A549 (cell line): ENCODE measurements around the gene ENO2. TPM values are rescaled to one million over a fixed set of nuclear protein-coding genes. Genes with fewer than 3 reads are reported as not detected.

Experiments
- ATAC-seq, 2 experiments: fragments of 200-7000 bp in 1 of 2; fragments of >200 bp in 1 of 2; cut with Nextera tagmentation in 1 of 2; cut with Tn5 transposase in 1 of 2; 3 replicates each; pipeline versions ENCODE4 v1.8.0 to v1.9.1; 2018 to 2020; ENCODE audit warnings: mild to moderate bottlenecking in 1 of 2, moderate library complexity in 1 of 2
- CTCF ChIA-PET: fragments of 300-600 bp; sonication (Branson Sonifier 250); formaldehyde crosslinking; extraction: SDS; loops from one replicate; lab custom pipeline; 2021; ENCODE audit warnings: antibody characterized with exemption, inconsistent platforms; lab: Yijun Ruan, JAX
- POLR2A ChIA-PET: fragments of 350-600 bp; formaldehyde crosslinking; extraction: SDS; loops from one replicate; lab custom pipeline; 2021; ENCODE audit warnings: antibody characterized with exemption, inconsistent platforms; lab: Yijun Ruan, JAX
- DNase-seq, 2 experiments: peaks; one replicate each; pipeline versions ENCODE4 v3.0.0 to v3.0.0-alpha.2; 2011 to 2016; ENCODE audit warnings: low read depth in 1 of 2, low spot score in 1 of 2
- FAIRE-seq: peaks from 2 replicates; lab custom pipeline; 2011; peaks lifted over from hg19 to GRCh38; lab: Jason Lieb, UNC
- H3K27ac ChIP-seq, 2 experiments: fragments of >200 bp; sonication (Bioruptor Twin); formaldehyde crosslinking; 3 replicates each; pipeline ENCODE4 v1.5.1; 2016 to 2017
- H3K4me1 ChIP-seq: fragments of >200 bp; sonication (Bioruptor Twin); formaldehyde crosslinking; 3 replicates; pipeline ENCODE4 v1.6.1; 2016
- H3K4me2 ChIP-seq: fragments of >200 bp; sonication (Bioruptor Twin); formaldehyde crosslinking; 3 replicates; pipeline ENCODE4 v1.6.1; 2016
- H3K4me3 ChIP-seq: fragments of >200 bp; sonication (Bioruptor Twin); formaldehyde crosslinking; 3 replicates; pipeline ENCODE4 v1.5.1; 2016
- H3K9me3 ChIP-seq: fragments of >200 bp; sonication (Bioruptor Twin); formaldehyde crosslinking; 3 replicates; pipeline ENCODE4 v1.6.1; 2016
- BHLHE40 ChIP-seq: IDR thresholded peaks from 2 replicates; pipeline ENCODE4 v1.6.1; 2012; ENCODE audit warnings: low read depth, low read length, inconsistent platforms
- CBX8 ChIP-seq: fragments of 200-600 bp; sonication (generic); IDR thresholded peaks from 2 replicates; pipeline ENCODE4 v1.6.1; 2016
- CHD2 ChIP-seq: fragments of 150-350 bp; IDR thresholded peaks from 2 replicates; pipeline ENCODE4 v1.6.1; 2014; ENCODE audit warnings: low read length; ENCODE audit not compliant: partially characterized antibody
- ESRRA ChIP-seq: fragments of 150-350 bp; IDR thresholded peaks from 2 replicates; pipeline ENCODE4 v1.6.1; 2014; ENCODE audit warnings: mild to moderate bottlenecking, low read length, borderline replicate concordance
- HEYL ChIP-seq: fragments of 250-450 bp; sonication (Bioruptor Pico); IDR thresholded peaks from 2 replicates; pipeline ENCODE4 v1.8.0; 2021; ENCODE audit warnings: mild to moderate bottlenecking, moderate library complexity
- HOXA7 ChIP-seq: fragments of 250-450 bp; sonication (Bioruptor Pico); IDR thresholded peaks from 2 replicates; pipeline ENCODE4 v1.5.0; 2020; ENCODE audit warnings: mild to moderate bottlenecking, moderate library complexity
- JUNB ChIP-seq: fragments of >200 bp; sonication (Bioruptor Twin); formaldehyde crosslinking; IDR thresholded peaks from 2 replicates; pipeline ENCODE4 v1.6.1; 2016
- KDM5A ChIP-seq: fragments of 200-600 bp; sonication (generic); IDR thresholded peaks from 2 replicates; pipeline ENCODE4 v1.6.1; 2016; ENCODE audit warnings: antibody characterized with exemption, mild to moderate bottlenecking
- MYC ChIP-seq: IDR thresholded peaks from 2 replicates; pipeline ENCODE4 v1.6.1; 2012; ENCODE audit warnings: mild to moderate bottlenecking, inconsistent platforms, low read length, improper control_type of control experiment, borderline replicate concordance
- PHF8 ChIP-seq: fragments of 200-600 bp; sonication (generic); IDR thresholded peaks from 2 replicates; pipeline ENCODE4 v1.6.1; 2016; ENCODE audit warnings: low read depth, mild to moderate bottlenecking, antibody characterized with exemption, moderate library complexity, borderline replicate concordance
- POLR2AphosphoS2 ChIP-seq: conservative IDR thresholded peaks from 2 replicates; pipeline ENCODE4 v1.6.1; 2012; ENCODE audit warnings: low read length, improper control_type of control experiment, inconsistent platforms
- RARB ChIP-seq: fragments of 250-450 bp; sonication (Bioruptor Pico); IDR thresholded peaks from 2 replicates; pipeline ENCODE4 v1.8.0; 2021; ENCODE audit warnings: mild to moderate bottlenecking, moderate library complexity
- SMC3 ChIP-seq: fragments of >200 bp; sonication (Bioruptor Twin); formaldehyde crosslinking; IDR thresholded peaks from 3 replicates; pipeline ENCODE4 v1.6.1; 2018; ENCODE audit warnings: inconsistent platforms
- SREBF2 ChIP-seq: fragments of 450-650 bp; IDR thresholded peaks from 2 replicates; pipeline ENCODE4 v1.6.1; 2014; ENCODE audit warnings: mild to moderate bottlenecking, moderate library complexity
- WGBS: methylation state at CpG from one replicate; pipeline ENCODE4 v1.1.6; 2017; ENCODE audit errors: missing lambda C conversion rate; 5-methylcytosine and 5-hydroxymethylcytosine counted together
- polyA plus RNA-seq, 4 experiments: library from polyadenylated mRNA; depleted of rRNA in 3 of 4; stranded (reverse); fragments of >200 nt; fragmentation: RNase III in 1 of 4; extraction: RNeasy Plus Mini Kit Qiagen cat#74134 plus additional on column Dnase treatment in 1 of 4; gene quantifications; 2 replicates in 3 of 4; 3 replicates in 1 of 4; pipeline ENCODE4 v1.2.3, GENCODE V29; 2011 to 2017
- TF ChIP-seq, protein P1 (sequence below): fragments of 250-450 bp; sonication (Bioruptor Pico); IDR thresholded peaks from 2 replicates; pipeline ENCODE4 v1.5.0; 2020; ENCODE audit warnings: low read depth, mild to moderate bottlenecking, moderate library complexity
- TF ChIP-seq, protein P2 (sequence below): fragments of 150-350 bp; IDR thresholded peaks from 2 replicates; pipeline ENCODE4 v1.6.1; 2014; ENCODE audit warnings: low read depth, mild to moderate bottlenecking, low read length
- TF ChIP-seq, protein P3 (sequence below): IDR thresholded peaks from 2 replicates; pipeline ENCODE4 v1.6.1; 2012; ENCODE audit warnings: low read depth, borderline replicate concordance
- TF ChIP-seq, protein P4 (sequence below): fragments of >200 bp; sonication (Bioruptor Twin); formaldehyde crosslinking; IDR thresholded peaks from 2 replicates; pipeline ENCODE4 v1.6.1; 2016

ENO2 gene
- polyA plus RNA-seq, 2 of the 4 experiments (the other 2 are of a cell fraction): 26.2 to 38.6 TPM

DNA sequence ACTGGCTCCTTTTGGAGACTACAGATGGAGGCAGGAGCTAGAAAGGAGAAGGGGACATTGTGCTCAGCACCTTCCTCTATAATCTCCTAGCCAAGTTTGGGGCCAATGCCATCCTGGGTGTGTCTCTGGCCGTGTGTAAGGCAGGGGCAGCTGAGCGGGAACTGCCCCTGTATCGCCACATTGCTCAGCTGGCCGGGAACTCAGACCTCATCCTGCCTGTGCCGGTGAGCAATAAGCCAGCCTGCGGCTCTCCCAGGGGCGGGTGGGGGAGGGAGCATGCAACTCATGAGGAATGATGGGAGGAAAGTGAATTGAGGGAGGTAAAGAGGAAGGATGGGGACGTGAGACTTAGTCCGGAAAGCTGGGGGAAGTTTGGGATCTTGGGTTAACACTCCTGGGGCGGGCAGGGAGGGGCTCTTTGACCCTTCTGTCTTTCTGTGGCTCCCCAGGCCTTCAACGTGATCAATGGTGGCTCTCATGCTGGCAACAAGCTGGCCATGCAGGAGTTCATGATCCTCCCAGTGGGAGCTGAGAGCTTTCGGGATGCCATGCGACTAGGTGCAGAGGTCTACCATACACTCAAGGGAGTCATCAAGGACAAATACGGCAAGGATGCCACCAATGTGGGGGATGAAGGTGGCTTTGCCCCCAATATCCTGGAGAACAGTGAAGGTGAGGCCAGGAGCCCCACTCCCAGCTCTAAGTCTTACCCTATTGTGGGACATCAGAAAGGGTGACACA, 3.3 kb downstream of the ENO2 start:
- ATAC-seq: no peak
- H3K4me3 ChIP-seq: no peak overlapping the region
- CTCF ChIA-PET: interaction anchor here (0.5 to 22.2 kb wide), 8 partner anchors 7 to 132 kb away, joined by 3 to 232 read pairs (median 6); partner anchors contain the start of genes ATN1, SPSB2 and TPI1
- H3K9me3 ChIP-seq: no peaks in the 10 kb centered on the region
- POLR2A ChIA-PET: interaction anchor here (0.5 to 1.0 kb wide), 2 partner anchors 48 to 289 kb away, joined by 3 read pairs; no protein-coding TSS in a partner anchor
- TF ChIP-seq MYC (no peak), SREBF2 (no peak), CHD2 (no peak), HOXA7 (CRISPR knock-in tag) (no peak), SMC3 (no peak), POLR2AphosphoS2 (no peak), JUNB (no peak), PHF8 (no peak)
- TF ChIP-seq, protein P1, sequence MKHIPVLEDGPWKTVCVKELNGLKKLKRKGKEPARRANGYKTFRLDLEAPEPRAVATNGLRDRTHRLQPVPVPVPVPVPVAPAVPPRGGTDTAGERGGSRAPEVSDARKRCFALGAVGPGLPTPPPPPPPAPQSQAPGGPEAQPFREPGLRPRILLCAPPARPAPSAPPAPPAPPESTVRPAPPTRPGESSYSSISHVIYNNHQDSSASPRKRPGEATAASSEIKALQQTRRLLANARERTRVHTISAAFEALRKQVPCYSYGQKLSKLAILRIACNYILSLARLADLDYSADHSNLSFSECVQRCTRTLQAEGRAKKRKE (CRISPR knock-in tag): no peak
- TF ChIP-seq, protein P2, sequence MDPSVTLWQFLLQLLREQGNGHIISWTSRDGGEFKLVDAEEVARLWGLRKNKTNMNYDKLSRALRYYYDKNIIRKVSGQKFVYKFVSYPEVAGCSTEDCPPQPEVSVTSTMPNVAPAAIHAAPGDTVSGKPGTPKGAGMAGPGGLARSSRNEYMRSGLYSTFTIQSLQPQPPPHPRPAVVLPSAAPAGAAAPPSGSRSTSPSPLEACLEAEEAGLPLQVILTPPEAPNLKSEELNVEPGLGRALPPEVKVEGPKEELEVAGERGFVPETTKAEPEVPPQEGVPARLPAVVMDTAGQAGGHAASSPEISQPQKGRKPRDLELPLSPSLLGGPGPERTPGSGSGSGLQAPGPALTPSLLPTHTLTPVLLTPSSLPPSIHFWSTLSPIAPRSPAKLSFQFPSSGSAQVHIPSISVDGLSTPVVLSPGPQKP: no peak
- no peak for DNase-seq
- no peak overlapping the region for H3K4me2 ChIP-seq
- 93% methylated on average over 10 of the region's 14 CpGs for WGBS
- peaks cover 17% of the 10 kb centered on the region for H3K4me1 ChIP-seq
- H3K27ac ChIP-seq: no peak overlapping the region
- no peak for FAIRE-seq

DNA sequence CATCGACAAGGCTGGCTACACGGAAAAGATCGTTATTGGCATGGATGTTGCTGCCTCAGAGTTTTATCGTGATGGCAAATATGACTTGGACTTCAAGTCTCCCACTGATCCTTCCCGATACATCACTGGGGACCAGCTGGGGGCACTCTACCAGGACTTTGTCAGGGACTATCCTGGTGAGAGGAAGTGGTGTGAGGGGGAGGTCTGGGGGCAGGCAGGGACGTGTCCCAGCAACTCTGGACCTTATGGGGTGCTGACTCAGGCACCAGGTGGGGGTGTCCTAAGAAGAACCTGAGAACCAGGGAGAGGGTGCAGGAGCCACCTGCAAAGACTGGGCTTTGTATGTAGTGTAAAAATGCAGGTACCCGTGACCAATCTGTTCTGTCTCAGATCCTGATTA, 5.2 kb downstream of the ENO2 start:
- TF ChIP-seq RARB (CRISPR knock-in tag) (no peak), CBX8 (no peak)
- DNase-seq (no peak), FAIRE-seq (no peak), ATAC-seq (no peak)
- WGBS: 87% methylated on average over 7 of the region's 7 CpGs
- Histone ChIP-seq H3K4me2 (no peak overlapping the region), H3K9me3 (no peaks in the 10 kb centered on the region), H3K4me1 (peaks cover 15% of the 10 kb centered on the region), H3K4me3 (no peak overlapping the region), H3K27ac (no peak overlapping the region)
- CTCF ChIA-PET: interaction anchor here (1.1 to 18.2 kb wide), 4 partner anchors 23 to 47 kb away, joined by 3 to 370 read pairs (median 6); partner anchors contain the start of genes C12orf57, PTPN6 and RNU7-1
- POLR2A ChIA-PET: no interaction called here

DNA sequence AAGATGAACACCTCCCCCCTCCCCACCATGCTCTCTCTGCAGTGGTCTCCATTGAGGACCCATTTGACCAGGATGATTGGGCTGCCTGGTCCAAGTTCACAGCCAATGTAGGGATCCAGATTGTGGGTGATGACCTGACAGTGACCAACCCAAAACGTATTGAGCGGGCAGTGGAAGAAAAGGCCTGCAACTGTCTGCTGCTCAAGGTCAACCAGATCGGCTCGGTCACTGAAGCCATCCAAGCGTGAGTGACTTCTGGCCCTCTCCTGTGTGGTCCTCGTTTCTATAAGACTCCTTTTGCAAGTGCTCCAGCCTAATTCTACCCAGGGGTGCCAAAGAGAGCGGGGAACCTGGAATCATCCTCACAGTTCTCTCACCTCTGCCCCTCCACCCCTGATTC, 7.2 kb downstream of the ENO2 start:
- DNase-seq (no peak), ATAC-seq (no peak), FAIRE-seq (no peak)
- no peak overlapping the region for H3K4me3 ChIP-seq
- CTCF ChIA-PET: interaction anchor here (1.3 to 18.2 kb wide), 4 partner anchors 7 to 53 kb away, joined by 8 to 370 read pairs (median 50); partner anchors contain the start of genes C12orf57, ENO2, PTPN6 and RNU7-1
- no peak overlapping the region for H3K4me2 ChIP-seq
- POLR2A ChIA-PET: interaction anchor here (0.6 to 1.6 kb wide), 2 partner anchors 22 to 187 kb away, joined by 4 to 7 read pairs; partner anchors contain the start of genes C12orf57 and RNU7-1
- TF ChIP-seq KDM5A (no peak), BHLHE40 (no peak), ESRRA (no peak), HEYL (no peak)
- TF ChIP-seq, protein P3, sequence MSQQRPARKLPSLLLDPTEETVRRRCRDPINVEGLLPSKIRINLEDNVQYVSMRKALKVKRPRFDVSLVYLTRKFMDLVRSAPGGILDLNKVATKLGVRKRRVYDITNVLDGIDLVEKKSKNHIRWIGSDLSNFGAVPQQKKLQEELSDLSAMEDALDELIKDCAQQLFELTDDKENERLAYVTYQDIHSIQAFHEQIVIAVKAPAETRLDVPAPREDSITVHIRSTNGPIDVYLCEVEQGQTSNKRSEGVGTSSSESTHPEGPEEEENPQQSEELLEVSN: no peak
- TF ChIP-seq, protein P4, sequence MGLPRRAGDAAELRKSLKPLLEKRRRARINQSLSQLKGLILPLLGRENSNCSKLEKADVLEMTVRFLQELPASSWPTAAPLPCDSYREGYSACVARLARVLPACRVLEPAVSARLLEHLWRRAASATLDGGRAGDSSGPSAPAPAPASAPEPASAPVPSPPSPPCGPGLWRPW: no peak
- 87% methylated on average over 7 of the region's 7 CpGs for WGBS
- H3K4me1 ChIP-seq: peaks cover 21% of the 10 kb centered on the region
- H3K9me3 ChIP-seq: no peaks in the 10 kb centered on the region
- H3K27ac ChIP-seq: no peak overlapping the region
